ENCODE data around the gene KRTAP20-1. TPM values are rescaled to one million over a fixed set of nuclear protein-coding genes. Genes with fewer than 3 reads are reported as not detected.

KRTAP20-1 gene, protein sequence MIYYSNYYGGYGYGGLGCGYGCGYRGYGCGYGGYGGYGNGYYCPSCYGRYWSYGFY
- not detected for total RNA-seq (2021; ENCODE audit: unreplicated experiment)
- not detected in 2 replicates for polyA plus RNA-seq (2012)
- not detected for Bru-seq, nascent RNA
- BruChase-seq, experiment 1, labeled RNA remaining after a 6-hour chase = not detected
- not detected for BruChase-seq, experiment 2, labeled RNA remaining after a 2-hour chase
- long read RNA-seq = 0 reads

DNA sequence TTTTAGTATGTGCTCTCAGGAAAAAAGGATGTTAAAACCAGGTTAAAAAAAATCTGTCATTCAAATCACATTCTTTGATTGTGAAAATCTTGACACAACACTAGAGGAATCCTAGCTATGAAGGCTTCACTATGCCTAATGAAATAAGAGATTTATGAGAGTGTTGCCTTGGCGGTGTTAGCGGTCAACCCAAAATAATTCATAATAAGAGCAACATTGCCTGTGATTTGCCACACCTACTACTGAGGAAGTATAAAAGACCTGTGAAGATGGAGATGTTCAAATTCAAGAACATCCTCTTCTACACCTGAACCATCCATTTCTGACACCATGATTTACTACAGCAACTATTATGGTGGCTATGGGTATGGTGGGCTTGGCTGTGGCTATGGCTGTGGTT is at the start of gene KRTAP20-1:
Gene KRTAP20-1 (plus strand): TSS at position 301 of the 400 bp plus-strand sequence. CDS start 30 bp downstream, at position 331.
- Histone ChIP-seq H3K9me3 (ENCODE audit: control insufficient read depth in 1 of 2, insufficient read depth in 1 of 2, low read depth in 1 of 2, low read length in 2 of 2) (peaks cover 13 to 20% of the 10 kb centered on the region in 2 experiments; a peak in 2 of 4 replicates), H3K27ac (ENCODE audit: low read depth, low read length) (no peak within 1 kb of the TSS), H3K36me3 (ENCODE audit: control insufficient read depth in 1 of 2, insufficient read depth in 2 of 2, low read length in 2 of 2) (no peaks in the 10 kb centered on the region), H3K9me2 (ENCODE audit: insufficient read depth) (no peaks in the 10 kb centered on the region), H3K9ac (ENCODE audit: low read length) (no peak within 1 kb of the TSS), H3K79me2 (ENCODE audit: insufficient read depth, low read length) (no peaks in the 10 kb centered on the region), H4K20me1 (ENCODE audit: insufficient read depth) (no peaks in the 10 kb centered on the region), H3K4me1 (ENCODE audit: control insufficient read depth in 1 of 2, insufficient read depth in 2 of 2, low read length in 2 of 2) (no peaks in the 10 kb centered on the region), H3K27me3 (ENCODE audit: insufficient read depth, low read length) (no peaks in the 10 kb centered on the region), H3K4me2 (ENCODE audit: low read length) (no peak within 1 kb of the TSS), H3K4me3 (replicated peaks in 1 of 2; ENCODE audit: low read depth in 1 of 2, low read length in 2 of 2) (no peak within 1 kb of the TSS), H2AFZ (ENCODE audit: low read depth, low read length, poor library complexity, severe bottlenecking) (no peak within 1 kb of the TSS)
- intact Hi-C loops (cut with micrococcal nuclease) = no loop called here
- ChIA-PET CTCF (no interaction called here), POLR2A (no interaction called here), RAD21 (ENCODE audit: low non-redundant PET in 1 of 2, low total read pairs in 2 of 2, uncharacterized antibody in 2 of 2, unreplicated experiment in 2 of 2) (no interaction called here)
- ATAC-seq (no peak), DNase-seq (ENCODE audit: low read depth, low spot score) (no peak)
- BruUV-seq (replicated peaks) = no TSS peak
- TF ChIP-seq CBX3 (IDR thresholded peaks at IDR 0.05; ENCODE audit: low read depth) = no peak
- TF ChIP-seq EZH2 (IDR thresholded peaks at IDR 0.05) = no peak
- TF ChIP-seq SP1 (IDR thresholded peaks at IDR 0.05; ENCODE audit: low read depth) = no peak
- TF ChIP-seq POLR2A (IDR thresholded peaks at IDR 0.05; ENCODE audit: borderline replicate concordance, extremely low read depth, insufficient read depth, insufficient read length) = no peak
- no peak for TF ChIP-seq FOSL1 (IDR thresholded peaks at IDR 0.05; ENCODE audit: low read depth)
- no peak for TF ChIP-seq ZNF274 (IDR thresholded peaks at IDR 0.05; ENCODE audit: low read depth, low read length)
- TF ChIP-seq, protein P1, sequence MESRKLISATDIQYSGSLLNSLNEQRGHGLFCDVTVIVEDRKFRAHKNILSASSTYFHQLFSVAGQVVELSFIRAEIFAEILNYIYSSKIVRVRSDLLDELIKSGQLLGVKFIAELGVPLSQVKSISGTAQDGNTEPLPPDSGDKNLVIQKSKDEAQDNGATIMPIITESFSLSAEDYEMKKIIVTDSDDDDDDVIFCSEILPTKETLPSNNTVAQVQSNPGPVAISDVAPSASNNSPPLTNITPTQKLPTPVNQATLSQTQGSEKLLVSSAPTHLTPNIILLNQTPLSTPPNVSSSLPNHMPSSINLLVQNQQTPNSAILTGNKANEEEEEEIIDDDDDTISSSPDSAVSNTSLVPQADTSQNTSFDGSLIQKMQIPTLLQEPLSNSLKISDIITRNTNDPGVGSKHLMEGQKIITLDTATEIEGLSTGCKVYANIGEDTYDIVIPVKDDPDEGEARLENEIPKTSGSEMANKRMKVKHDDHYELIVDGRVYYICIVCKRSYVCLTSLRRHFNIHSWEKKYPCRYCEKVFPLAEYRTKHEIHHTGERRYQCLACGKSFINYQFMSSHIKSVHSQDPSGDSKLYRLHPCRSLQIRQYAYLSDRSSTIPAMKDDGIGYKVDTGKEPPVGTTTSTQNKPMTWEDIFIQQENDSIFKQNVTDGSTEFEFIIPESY (IDR thresholded peaks at IDR 0.05; ENCODE audit: extremely low read depth, insufficient replicate concordance, low read length) = no peak
- TF ChIP-seq, protein P2, sequence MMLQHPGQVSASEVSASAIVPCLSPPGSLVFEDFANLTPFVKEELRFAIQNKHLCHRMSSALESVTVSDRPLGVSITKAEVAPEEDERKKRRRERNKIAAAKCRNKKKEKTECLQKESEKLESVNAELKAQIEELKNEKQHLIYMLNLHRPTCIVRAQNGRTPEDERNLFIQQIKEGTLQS (IDR thresholded peaks at IDR 0.05) = no peak
- no peak for TF ChIP-seq EZH2phosphoT487 (IDR thresholded peaks at IDR 0.05; ENCODE audit: borderline replicate concordance)
- TF ChIP-seq TCF7L2 (IDR thresholded peaks at IDR 0.05; ENCODE audit: borderline replicate concordance, extremely low read depth, insufficient read depth, insufficient read length) = no peak
- no peak for TF ChIP-seq POLR2AphosphoS5 (IDR thresholded peaks at IDR 0.05; ENCODE audit: low read depth, low read length)
- no peak for TF ChIP-seq YY1 (IDR thresholded peaks at IDR 0.05; ENCODE audit: extremely low read depth, insufficient replicate concordance, low read depth, low read length)
- no peak for TF ChIP-seq JUND (IDR thresholded peaks at IDR 0.05)
- TF ChIP-seq ZFX (IDR thresholded peaks at IDR 0.05) = no peak

All from HCT116 (cell line).